Prostate gland (tissue), 2 donors: Measurements from ENCODE around the gene S100A1. TPM values are rescaled to one million over a fixed set of nuclear protein-coding genes. Genes with fewer than 3 reads are reported as not detected.
A peak's percentile ranks its signal among the peaks of the same experiment; 100 is the strongest.

ENCODE experiments used
- DNase-seq: peaks from one replicate; pipeline ENCODE4 v3.0.0-alpha.2; 2019; ENCODE audit warnings: low spot score
- H3K27ac ChIP-seq, 2 donors: fragments of 200-600 bp; sonication (generic); 2 replicates each; pipeline ENCODE4 v1.5.1; 2017 to 2019
- H3K27me3 ChIP-seq: fragments of 200-600 bp; sonication (generic); replicated peaks from 2 replicates; pipeline ENCODE4 v1.5.1; 2019; ENCODE audit not compliant: insufficient read depth
- H3K36me3 ChIP-seq, 2 donors: fragments of 200-600 bp; sonication (generic); 1 replicate in 1 of 2; 2 replicates in 1 of 2; pipeline versions ENCODE4 v1.5.1 to v1.8.1; 2017 to 2019
- H3K4me1 ChIP-seq: fragments of 200-600 bp; sonication (generic); replicated peaks from 2 replicates; pipeline ENCODE4 v1.5.1; 2019
- H3K4me3 ChIP-seq, 2 donors: fragments of 200-600 bp; sonication (generic); 2 replicates each; pipeline ENCODE4 v1.5.1; 2017 to 2019
- H3K9me3 ChIP-seq: fragments of 200-600 bp; sonication (generic); 2 replicates; pipeline ENCODE4 v1.5.1; 2017
- POLR2A ChIP-seq: fragments of 450-650 bp; IDR thresholded peaks from one replicate; pipeline ENCODE4 v1.6.1; 2016; ENCODE audit warnings: antibody characterized with exemption, mild to moderate bottlenecking
- POLR2AphosphoS5 ChIP-seq: sonication (generic); formaldehyde crosslinking; IDR thresholded peaks from one replicate; pipeline ENCODE4 v1.6.1; 2017; ENCODE audit warnings: antibody characterized with exemption
- WGBS: methylation state at CpG from one replicate; pipeline ENCODE4 v1.1.5; 2018; 5-methylcytosine and 5-hydroxymethylcytosine counted together
- intact Hi-C: fragments of 100-400 bp; cut with DNase I; formaldehyde crosslinking; loops from one replicate; pipeline ENCODE4 v1.14.2; 2022
- total RNA-seq, 2 donors: library from RNA; depleted of rRNA; stranded (reverse); fragments of >200 nt; gene quantifications; one replicate each; pipeline ENCODE4 v1.1.0, GENCODE V29; 2016
- TF ChIP-seq, protein P1 (sequence below), 4 experiments: fragments of 200-600 bp in 2 of 4; fragments of 450-650 bp in 2 of 4; sonication (generic) in 2 of 4; IDR thresholded peaks; 1 replicate in 3 of 4; 2 replicates in 1 of 4; pipeline ENCODE4 v1.5.1; 2016 to 2019; ENCODE audit warnings: antibody characterized with exemption in 4 of 4, mild to moderate bottlenecking in 2 of 4, moderate library complexity in 2 of 4

Gene S100A1
- total RNA-seq, 2 donors from 2014 or later, result 9.1 to 10.7 TPM

DNA sequence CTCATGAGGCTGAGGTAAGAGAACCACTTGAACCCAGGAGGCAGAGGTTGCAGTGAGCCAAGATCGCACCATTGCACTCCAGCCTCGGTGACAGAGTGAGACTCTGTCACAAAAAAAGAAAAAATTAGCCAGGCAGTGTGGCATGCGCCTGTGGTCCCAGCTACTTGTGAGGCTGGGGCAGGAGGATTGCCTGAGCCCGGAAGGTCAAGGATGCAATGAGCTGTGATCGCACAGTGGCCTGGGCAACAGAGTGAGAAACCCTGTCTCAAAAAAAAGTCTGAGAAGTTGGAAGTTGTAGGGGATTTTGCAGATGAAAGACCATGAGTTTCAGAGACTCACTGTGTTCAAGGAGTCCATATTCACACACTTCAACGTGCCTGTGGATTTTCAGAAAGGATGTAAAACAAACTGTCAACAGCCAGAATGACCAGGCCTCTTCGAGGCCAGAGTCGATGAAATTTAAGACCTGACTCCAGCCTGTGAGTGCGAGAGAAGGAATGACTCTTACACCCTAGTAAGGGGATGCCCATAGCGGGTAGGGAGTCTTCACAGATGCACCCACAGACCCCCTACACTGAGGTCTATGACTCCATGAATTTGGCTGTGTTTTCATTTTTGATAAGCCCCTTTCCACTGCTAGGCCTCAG lies 3.1 kb upstream of the S100A1 start:
- H3K4me3 ChIP-seq, result no peak overlapping the region

DNA sequence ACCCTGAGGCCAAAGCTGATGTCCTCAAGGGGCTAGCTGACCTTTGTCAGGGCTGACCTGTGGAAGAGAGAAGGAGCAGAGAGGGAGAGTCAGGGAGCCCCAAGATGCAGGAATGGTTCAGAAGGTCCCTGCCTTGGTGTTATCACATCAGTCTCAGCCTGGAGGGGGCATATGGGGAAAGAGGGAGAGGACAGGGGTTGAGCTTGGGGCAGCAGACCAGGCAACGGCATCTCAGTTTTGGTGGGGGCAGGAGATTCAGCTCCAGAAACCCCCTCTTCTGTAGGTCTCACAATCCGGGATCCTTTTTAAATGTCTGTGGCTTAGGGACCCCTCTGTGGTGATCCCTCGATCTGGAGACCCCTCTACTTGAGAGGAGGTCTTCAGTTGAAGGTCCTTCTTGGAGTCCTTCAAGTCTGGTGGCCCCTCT lies 1.7 kb upstream of the S100A1 start:
- TF ChIP-seq POLR2AphosphoS5, result no peak
- TF ChIP-seq POLR2A, result no peak
- TF ChIP-seq, protein P1, sequence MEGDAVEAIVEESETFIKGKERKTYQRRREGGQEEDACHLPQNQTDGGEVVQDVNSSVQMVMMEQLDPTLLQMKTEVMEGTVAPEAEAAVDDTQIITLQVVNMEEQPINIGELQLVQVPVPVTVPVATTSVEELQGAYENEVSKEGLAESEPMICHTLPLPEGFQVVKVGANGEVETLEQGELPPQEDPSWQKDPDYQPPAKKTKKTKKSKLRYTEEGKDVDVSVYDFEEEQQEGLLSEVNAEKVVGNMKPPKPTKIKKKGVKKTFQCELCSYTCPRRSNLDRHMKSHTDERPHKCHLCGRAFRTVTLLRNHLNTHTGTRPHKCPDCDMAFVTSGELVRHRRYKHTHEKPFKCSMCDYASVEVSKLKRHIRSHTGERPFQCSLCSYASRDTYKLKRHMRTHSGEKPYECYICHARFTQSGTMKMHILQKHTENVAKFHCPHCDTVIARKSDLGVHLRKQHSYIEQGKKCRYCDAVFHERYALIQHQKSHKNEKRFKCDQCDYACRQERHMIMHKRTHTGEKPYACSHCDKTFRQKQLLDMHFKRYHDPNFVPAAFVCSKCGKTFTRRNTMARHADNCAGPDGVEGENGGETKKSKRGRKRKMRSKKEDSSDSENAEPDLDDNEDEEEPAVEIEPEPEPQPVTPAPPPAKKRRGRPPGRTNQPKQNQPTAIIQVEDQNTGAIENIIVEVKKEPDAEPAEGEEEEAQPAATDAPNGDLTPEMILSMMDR (IDR thresholded peaks at IDR 0.05), result no peak
- H3K4me1 ChIP-seq, result peaks cover 5% of the 10 kb centered on the region
- peak overlapping the region; percentile 84 for H3K27ac ChIP-seq
- peak overlapping the region; percentile 37 to 45 for H3K4me3 ChIP-seq
- 58% methylated on average over 2 of the region's 3 CpGs for WGBS
- intact Hi-C loops, result loop anchor here (5.0 kb wide), 1 partner anchor 54 kb away; no protein-coding TSS in a partner anchor
- H3K9me3 ChIP-seq, result no peaks in the 10 kb centered on the region
- H3K27me3 ChIP-seq, result no peaks in the 10 kb centered on the region
- DNase-seq, result no peak
- H3K36me3 ChIP-seq, result no peaks in the 10 kb centered on the region

More for the DNA sequence above, 3.1 kb upstream of the S100A1 start:
- no peaks in the 10 kb centered on the region for H3K36me3 ChIP-seq
- no peaks in the 10 kb centered on the region for H3K27me3 ChIP-seq
- intact Hi-C loops, result loop anchor here (5.0 kb wide), 1 partner anchor 53 kb away; no protein-coding TSS in a partner anchor
- H3K27ac ChIP-seq, result no peak overlapping the region
- H3K4me1 ChIP-seq, result peaks cover 5% of the 10 kb centered on the region
- H3K9me3 ChIP-seq, result no peaks in the 10 kb centered on the region
- TF ChIP-seq, protein P1 (IDR thresholded peaks at IDR 0.05), result no peak
- TF ChIP-seq POLR2A, result no peak
- TF ChIP-seq POLR2AphosphoS5, result no peak
- WGBS, result 92% methylated on average over 10 of the region's 10 CpGs
- no peak for DNase-seq

DNA sequence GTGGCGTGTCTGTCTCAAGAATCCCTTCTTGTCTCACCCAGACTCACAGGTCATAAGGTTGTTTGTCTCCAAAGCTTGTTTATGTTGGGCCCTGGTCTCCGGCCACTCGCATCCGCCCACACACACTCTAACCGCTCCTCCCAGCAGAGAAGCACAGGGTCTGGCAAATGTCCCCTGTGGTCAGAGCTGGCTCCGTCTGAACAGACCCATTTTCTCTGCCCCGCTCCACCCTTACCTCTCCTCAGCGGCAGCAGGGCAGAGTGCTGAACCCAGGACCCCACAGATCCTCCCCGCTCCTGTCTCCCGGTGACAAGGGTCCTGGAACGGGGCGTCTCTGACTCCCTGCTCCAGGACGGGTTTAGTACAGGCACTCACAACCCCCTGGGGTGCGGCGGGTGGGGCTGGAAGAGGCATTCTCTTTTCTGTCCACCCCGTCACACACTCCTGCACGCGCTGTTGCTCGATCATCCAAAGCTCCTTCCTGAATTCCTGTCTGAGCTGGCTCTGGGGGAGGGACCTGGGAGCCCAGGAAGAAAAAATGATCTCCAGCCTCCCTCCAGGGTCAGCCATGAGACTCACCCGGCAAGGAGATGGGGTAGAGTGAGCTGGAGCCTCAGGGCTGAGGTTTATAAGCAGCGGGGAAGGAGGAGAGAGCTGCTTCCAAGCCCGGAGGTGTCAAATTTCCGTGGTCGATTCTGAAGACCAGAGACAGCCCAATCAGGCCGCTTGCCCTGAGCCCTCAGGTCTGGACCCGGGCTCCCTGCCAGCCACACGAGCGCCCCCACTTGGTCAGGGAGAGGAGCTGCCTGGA lies 1.1 kb upstream of the S100A1 start, which contains the start of gene S100A13:
Gene S100A13 (minus strand): TSS at position 602 of the 811 bp plus-strand sequence. CDS start 1,033 bp downstream, outside the sequence.
- WGBS, result 11% methylated on average over 24 of the region's 28 CpGs
- H3K27me3 ChIP-seq, result no peaks in the 10 kb centered on the region
- peak within 1 kb of the TSS; percentile 37 to 45 for H3K4me3 ChIP-seq
- H3K27ac ChIP-seq, result peak within 1 kb of the TSS; percentile 84
- no peaks in the 10 kb centered on the region for H3K36me3 ChIP-seq
- intact Hi-C loops, result loop anchor here (5.0 kb wide), 1 partner anchor 55 kb away; no protein-coding TSS in a partner anchor
- H3K9me3 ChIP-seq, result no peaks in the 10 kb centered on the region
- peak; percentile 43 for DNase-seq
- TF ChIP-seq POLR2AphosphoS5, result peak; percentile 42
- TF ChIP-seq POLR2A, result peak; percentile 41
- TF ChIP-seq, protein P1 (IDR thresholded peaks at IDR 0.05), result peak in 3 of 4 experiments; percentile 11 to 67 (median 18)
- peaks cover 5% of the 10 kb centered on the region for H3K4me1 ChIP-seq

DNA sequence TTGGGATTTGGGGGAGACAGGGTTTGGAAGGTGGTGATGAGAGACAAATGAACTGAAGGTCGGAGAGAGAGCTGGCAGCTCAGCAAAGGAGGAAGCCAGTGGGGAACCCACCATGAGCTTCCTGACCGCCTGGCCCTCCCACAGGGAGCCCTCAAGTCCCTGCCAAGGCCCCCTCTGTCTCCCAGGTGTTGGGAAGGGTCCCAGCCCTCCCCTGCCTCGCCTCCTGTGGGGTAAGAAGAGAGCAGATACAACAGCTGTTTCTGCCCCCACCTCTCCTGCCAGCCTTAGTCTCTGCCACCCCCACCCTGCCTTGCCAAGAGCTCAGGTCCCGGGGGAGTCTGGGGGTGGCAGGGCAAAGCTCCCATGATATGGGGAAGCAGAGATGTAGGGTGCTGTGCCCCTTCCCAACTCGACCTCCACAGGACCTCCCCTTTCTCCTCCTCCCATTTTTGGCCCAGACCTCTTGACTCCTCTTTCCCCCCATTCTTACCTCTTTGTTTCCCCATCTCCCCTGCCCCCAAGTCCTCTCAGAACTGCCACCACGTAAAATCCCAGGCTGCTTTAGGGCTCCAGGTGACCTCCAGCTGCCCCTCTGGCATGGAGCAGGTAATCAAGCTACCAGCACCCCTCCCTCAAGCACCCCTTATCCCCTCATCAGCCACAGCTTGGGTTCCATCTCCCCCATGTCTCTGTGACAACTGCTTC lies 556 bp downstream of the S100A1 start:
- Histone ChIP-seq H3K36me3 (no peaks in the 10 kb centered on the region), H3K27ac (no peak overlapping the region), H3K27me3 (no peaks in the 10 kb centered on the region), H3K9me3 (no peaks in the 10 kb centered on the region), H3K4me3 (no peak overlapping the region), H3K4me1 (peaks cover 5% of the 10 kb centered on the region)
- no peak for DNase-seq
- intact Hi-C loops, result loop anchor here (5.0 kb wide), 1 partner anchor 56 kb away; no protein-coding TSS in a partner anchor
- 85% methylated on average over 6 of the region's 6 CpGs for WGBS
- TF ChIP-seq POLR2AphosphoS5 (no peak), POLR2A (no peak)
- TF ChIP-seq, protein P1 (IDR thresholded peaks at IDR 0.05), result no peak
